GM21529 (cell line): ENCODE results near the gene AGPAT3.

Source experiments
- ATAC-seq: cut with Tn5 transposase; IDR thresholded peaks from one replicate; pipeline ENCODE4 v1.9.1; 2021; ENCODE audit not compliant: unreplicated experiment

The AGPAT3 gene

GRCh38 chr21:43934716-43935705, 70.0 kb downstream of the AGPAT3 start:
- ATAC-seq: no peak

- ATAC-seq: no peak
Observed at GRCh38 chr21:43935711-43936110, 70.7 kb downstream of the AGPAT3 start.

- ATAC-seq: no peak
Observed at GRCh38 chr21:43936247-43936967, 71.4 kb downstream of the AGPAT3 start.

GRCh38 chr21:43937051-43937832, 72.2 kb downstream of the AGPAT3 start:
- no peak for ATAC-seq

GRCh38 chr21:43937891-43938309, 72.9 kb downstream of the AGPAT3 start:
- peak; percentile 41 for ATAC-seq

- peak; percentile 72 for ATAC-seq
Observed at GRCh38 chr21:43938751-43939442, 73.9 kb downstream of the AGPAT3 start.

- ATAC-seq: no peak
Observed at GRCh38 chr21:43939443-43940328, 74.7 kb downstream of the AGPAT3 start.

GRCh38 chr21:43940329-43941050, 75.5 kb downstream of the AGPAT3 start:
- no peak for ATAC-seq

- ATAC-seq: no peak
Observed at GRCh38 chr21:43942201-43942600, 77.2 kb downstream of the AGPAT3 start.

GRCh38 chr21:43942621-43943020, 77.6 kb downstream of the AGPAT3 start:
- no peak for ATAC-seq

GRCh38 chr21:43943512-43944077, 78.6 kb downstream of the AGPAT3 start:
- ATAC-seq: no peak

GRCh38 chr21:43944078-43944633, 79.1 kb downstream of the AGPAT3 start:
- ATAC-seq: no peak

GRCh38 chr21:43944757-43945156, 79.7 kb downstream of the AGPAT3 start:
- no peak for ATAC-seq

GRCh38 chr21:43948740-43949498, 83.9 kb downstream of the AGPAT3 start:
- ATAC-seq: no peak

GRCh38 chr21:43949499-43950208, 84.6 kb downstream of the AGPAT3 start:
- no peak for ATAC-seq

GRCh38 chr21:43950481-43950880, 85.5 kb downstream of the AGPAT3 start:
- no peak for ATAC-seq

GRCh38 chr21:43950936-43951335, 85.9 kb downstream of the AGPAT3 start:
- no peak for ATAC-seq
